Muscle layer of colon (tissue), 2 donors: ENCODE results near the gene KCND2.
"Not testable (repeated sequence)": the region's sequence is repeated elsewhere in the genome, so short reads cannot be mapped to it uniquely, and the experiment has no call there.

Experiments used
- H3K27ac ChIP-seq: one replicate; pipeline ENCODE4 v1.7.0; 2013; ENCODE audit warnings: low read depth, mild to moderate bottlenecking, low read length, moderate library complexity
- H3K27me3 ChIP-seq, 2 donors: one replicate each; pipeline ENCODE4 v1.7.0; 2013; ENCODE audit warnings: low read length in 2 of 2, mild to moderate bottlenecking in 2 of 2; ENCODE audit not compliant: insufficient read depth in 2 of 2, control insufficient read depth in 1 of 2
- H3K36me3 ChIP-seq: one replicate; pipeline ENCODE4 v1.7.0; 2013; ENCODE audit warnings: mild to moderate bottlenecking, low read length; ENCODE audit not compliant: insufficient read depth
- H3K4me1 ChIP-seq: one replicate; pipeline ENCODE4 v1.7.0; 2013; ENCODE audit warnings: mild to moderate bottlenecking, low read length; ENCODE audit not compliant: insufficient read depth
- H3K4me3 ChIP-seq, 2 donors: one replicate each; pipeline ENCODE4 v1.7.0; 2013; ENCODE audit warnings: low read length in 2 of 2, low read depth in 1 of 2, mild to moderate bottlenecking in 1 of 2, moderate library complexity in 1 of 2
- H3K9ac ChIP-seq: one replicate; pipeline ENCODE4 v1.7.0; 2013; ENCODE audit warnings: low read length
- H3K9me3 ChIP-seq: one replicate; pipeline ENCODE4 v1.7.0; 2013; ENCODE audit warnings: mild to moderate bottlenecking, low read length
- donor health status: abdominal sarcoma.
- donor health status: Adenocarcinoma of cecum.

KCND2 gene

DNA sequence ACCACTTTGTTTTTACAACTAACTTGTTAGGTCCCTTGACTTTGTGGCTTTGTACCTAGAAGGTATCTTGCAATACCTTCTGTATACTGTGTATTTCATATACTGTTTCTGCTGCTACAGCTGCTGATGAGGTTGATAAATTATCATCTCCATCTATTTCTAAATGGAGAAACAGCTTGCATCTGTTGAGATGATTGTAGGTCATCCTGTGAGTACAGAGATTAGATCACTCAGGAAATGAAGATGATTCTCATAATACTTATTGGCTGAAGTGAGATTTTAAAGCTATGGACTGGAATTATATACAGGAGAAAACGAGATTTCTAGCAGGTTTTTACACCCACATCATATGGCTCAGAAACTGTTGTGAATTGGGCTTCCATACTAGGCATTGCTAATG lies 280.5 kb downstream of the KCND2 start:
- H3K27ac ChIP-seq: no peak overlapping the region
- no peaks in the 10 kb centered on the region for H3K9me3 ChIP-seq
- no peaks in the 10 kb centered on the region for H3K27me3 ChIP-seq
- no peak overlapping the region for H3K4me3 ChIP-seq
- H3K9ac ChIP-seq: no peak overlapping the region
- H3K36me3 ChIP-seq: no peaks in the 10 kb centered on the region
- H3K4me1 ChIP-seq: no peaks in the 10 kb centered on the region

DNA sequence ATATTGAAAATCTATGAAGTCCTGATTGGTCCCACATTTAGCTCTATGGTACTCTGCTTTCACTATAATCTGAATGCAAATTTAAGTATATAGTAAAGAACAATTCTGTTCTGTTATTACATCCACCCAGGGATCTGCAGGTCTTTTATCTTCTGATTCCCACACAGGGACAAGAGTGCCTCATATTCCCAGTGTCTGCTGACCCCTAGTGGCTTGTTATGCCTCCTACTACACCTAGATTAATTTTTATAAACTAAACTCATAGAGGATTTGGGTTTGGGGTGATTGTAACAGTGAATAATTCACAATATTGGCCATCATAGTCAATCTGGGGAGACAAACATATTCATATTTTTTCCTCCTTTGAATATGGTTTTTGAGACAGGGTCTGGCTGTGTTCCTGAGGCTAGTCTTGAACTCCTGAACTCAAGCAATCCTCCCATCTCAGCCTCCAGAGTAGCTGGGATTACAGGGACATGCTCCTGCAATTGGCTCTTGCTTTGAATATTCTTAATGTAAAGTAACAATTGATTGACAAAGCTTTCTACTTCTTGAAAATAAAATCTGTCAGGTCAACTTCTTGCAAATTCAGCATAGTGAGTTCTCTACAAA lies 282.1 kb downstream of the KCND2 start:
- H3K9me3 ChIP-seq: no peaks in the 10 kb centered on the region
- no peak overlapping the region for H3K4me3 ChIP-seq
- H3K9ac ChIP-seq: no peak overlapping the region
- H3K27ac ChIP-seq: no peak overlapping the region
- no peaks in the 10 kb centered on the region for H3K36me3 ChIP-seq
- H3K27me3 ChIP-seq: no peaks in the 10 kb centered on the region
- H3K4me1 ChIP-seq: no peaks in the 10 kb centered on the region

DNA sequence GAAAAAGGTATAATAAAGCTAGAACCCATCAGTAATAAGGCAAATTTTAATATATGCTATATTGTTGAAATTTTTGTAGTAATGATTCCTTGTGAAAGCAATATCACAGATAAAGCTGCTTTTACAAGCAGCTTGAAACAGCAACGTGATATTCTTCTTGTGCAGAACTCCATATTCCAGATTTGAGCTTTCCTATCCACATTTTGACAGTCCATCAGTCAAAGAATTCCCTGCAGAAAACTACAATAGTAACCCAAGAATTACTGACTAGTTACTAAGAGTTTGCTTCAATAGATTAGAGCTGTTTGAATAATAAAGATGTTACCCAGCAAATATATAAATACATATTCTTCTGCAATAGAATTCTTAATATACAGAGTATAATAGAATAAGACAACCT lies 291.2 kb downstream of the KCND2 start:
- H3K4me3 ChIP-seq: no peak overlapping the region
- no peaks in the 10 kb centered on the region for H3K4me1 ChIP-seq
- no peaks in the 10 kb centered on the region for H3K9me3 ChIP-seq
- no peak overlapping the region for H3K9ac ChIP-seq
- H3K27ac ChIP-seq: no peak overlapping the region
- H3K27me3 ChIP-seq: no peaks in the 10 kb centered on the region
- no peaks in the 10 kb centered on the region for H3K36me3 ChIP-seq

DNA sequence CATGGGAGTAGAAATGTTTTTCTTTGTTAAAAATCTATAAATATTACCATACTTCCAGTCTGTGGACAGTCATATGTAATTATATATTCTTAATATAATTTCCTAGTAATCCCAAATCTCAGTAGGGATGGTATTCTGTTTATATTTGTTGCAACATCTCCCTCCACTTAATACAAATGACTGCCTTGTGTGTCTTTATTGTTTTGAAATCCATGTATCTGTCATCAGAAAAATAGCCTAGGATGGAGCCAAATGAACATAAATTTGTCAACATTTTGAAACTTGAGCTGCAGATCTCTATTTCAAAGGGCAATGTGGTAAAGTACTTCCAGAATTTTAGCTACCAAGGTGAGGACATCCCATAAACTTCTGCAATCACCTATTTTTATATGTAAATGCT lies 294.2 kb downstream of the KCND2 start:
- H3K27me3 ChIP-seq: no peaks in the 10 kb centered on the region
- no peaks in the 10 kb centered on the region for H3K4me1 ChIP-seq
- no peaks in the 10 kb centered on the region for H3K36me3 ChIP-seq
- H3K9me3 ChIP-seq: no peaks in the 10 kb centered on the region
- no peak overlapping the region for H3K4me3 ChIP-seq
- no peak overlapping the region for H3K27ac ChIP-seq
- no peak overlapping the region for H3K9ac ChIP-seq

DNA sequence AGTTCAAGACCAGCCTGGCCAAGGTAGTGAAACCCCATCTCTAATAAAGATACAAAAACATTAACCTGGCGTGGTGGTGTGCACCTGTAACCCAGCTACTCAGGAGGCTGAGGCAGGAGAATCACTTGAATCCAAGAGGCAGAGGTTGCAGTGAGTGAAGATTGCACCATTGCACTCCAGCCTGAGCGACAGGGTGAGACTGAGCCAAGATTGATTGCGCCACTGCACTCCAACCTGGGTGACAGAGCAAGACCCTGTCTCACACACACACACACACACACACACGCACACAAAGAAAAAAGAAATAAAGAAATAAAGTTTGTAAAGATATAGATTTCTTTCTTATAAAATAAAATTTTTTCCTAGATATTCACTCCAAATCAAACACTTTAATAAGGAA lies 305.7 kb downstream of the KCND2 start:
- not testable (repeated sequence) for H3K9ac ChIP-seq, H3K27ac ChIP-seq, H3K4me1 ChIP-seq, H3K4me3 ChIP-seq, H3K27me3 ChIP-seq, H3K9me3 ChIP-seq, H3K36me3 ChIP-seq

DNA sequence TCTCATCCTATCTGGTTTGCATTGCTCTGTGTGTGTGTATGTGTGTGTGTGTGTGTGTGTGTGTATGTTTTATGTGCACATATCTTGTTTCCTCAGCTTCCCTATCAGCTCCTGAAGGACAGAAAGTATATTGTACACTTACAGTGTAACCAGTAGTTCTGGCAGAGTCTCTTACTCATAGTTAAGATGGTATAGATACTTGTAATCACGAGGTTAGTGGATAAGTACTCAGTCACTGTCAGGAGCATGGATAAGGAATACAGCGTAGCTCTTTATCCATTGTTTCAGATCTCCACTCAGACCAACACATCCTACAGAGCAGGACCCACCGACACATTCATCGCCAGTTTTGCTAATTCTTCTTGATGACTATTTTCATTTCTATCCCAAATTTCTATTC lies 309.9 kb downstream of the KCND2 start:
- Histone ChIP-seq H3K9me3 (no peaks in the 10 kb centered on the region), H3K4me3 (no peak overlapping the region), H3K36me3 (no peaks in the 10 kb centered on the region), H3K9ac (no peak overlapping the region), H3K4me1 (no peaks in the 10 kb centered on the region), H3K27ac (no peak overlapping the region), H3K27me3 (no peaks in the 10 kb centered on the region)

DNA sequence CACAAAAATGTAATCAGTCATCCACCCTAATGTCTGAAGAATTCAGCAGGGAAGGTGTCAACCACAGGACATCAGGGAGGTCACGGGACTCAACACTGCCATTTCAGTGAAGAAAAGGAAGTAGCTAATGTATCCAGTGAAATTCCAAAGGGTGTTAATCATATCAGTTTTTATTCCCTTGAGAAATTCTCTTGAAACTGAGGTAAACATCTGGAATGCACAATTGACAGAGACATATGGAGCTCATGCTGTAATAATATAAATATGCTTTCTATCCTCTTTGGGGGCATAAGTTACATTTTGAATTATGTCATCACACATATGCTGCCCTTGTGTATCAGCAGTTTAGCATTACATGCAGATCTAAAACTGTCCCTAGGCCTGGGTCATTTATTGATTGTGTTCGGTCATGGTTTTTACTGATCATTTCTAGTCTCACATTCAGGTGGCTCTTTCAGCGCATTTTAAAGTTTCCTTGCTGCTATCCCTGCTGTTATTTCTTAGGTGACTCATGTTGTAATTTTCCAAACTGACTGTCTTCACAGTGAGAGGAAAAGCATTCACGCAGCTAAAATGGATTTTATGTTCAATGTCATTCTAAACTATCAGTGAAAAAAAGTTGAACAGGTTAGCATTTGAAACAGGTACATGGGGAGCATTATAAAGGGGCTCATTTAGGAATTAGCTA lies 311.1 kb downstream of the KCND2 start:
- H3K4me1 ChIP-seq: no peaks in the 10 kb centered on the region
- H3K9me3 ChIP-seq: no peaks in the 10 kb centered on the region
- H3K27me3 ChIP-seq: no peaks in the 10 kb centered on the region

DNA sequence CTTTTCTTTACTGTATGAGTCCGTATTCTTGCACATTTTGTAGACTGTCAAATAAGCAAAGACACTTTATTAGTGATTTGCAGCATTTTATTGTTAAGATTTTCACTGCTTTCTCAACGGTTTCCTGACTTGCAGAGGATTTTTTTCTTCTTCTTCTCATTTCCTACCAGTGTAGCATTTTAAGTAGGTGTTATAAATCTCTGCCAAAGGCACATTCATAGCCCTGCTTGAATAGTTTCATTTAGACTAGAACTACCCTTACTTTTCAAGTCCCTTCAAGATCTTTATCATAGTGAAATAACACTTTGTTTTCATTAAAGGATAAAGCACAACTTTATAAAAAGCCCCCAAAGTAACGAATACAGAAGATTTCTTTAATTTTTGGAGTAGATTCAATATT lies 313.6 kb downstream of the KCND2 start:
- H3K27me3 ChIP-seq: no peaks in the 10 kb centered on the region
- H3K4me3 ChIP-seq: no peak overlapping the region
- H3K9ac ChIP-seq: no peak overlapping the region
- no peak overlapping the region for H3K27ac ChIP-seq
- no peaks in the 10 kb centered on the region for H3K36me3 ChIP-seq
- no peaks in the 10 kb centered on the region for H3K4me1 ChIP-seq
- H3K9me3 ChIP-seq: no peaks in the 10 kb centered on the region

More for the DNA sequence above, 311.1 kb downstream of the KCND2 start:
- H3K27ac ChIP-seq: no peak overlapping the region
- no peak overlapping the region for H3K4me3 ChIP-seq
- H3K9ac ChIP-seq: no peak overlapping the region
- no peaks in the 10 kb centered on the region for H3K36me3 ChIP-seq

DNA sequence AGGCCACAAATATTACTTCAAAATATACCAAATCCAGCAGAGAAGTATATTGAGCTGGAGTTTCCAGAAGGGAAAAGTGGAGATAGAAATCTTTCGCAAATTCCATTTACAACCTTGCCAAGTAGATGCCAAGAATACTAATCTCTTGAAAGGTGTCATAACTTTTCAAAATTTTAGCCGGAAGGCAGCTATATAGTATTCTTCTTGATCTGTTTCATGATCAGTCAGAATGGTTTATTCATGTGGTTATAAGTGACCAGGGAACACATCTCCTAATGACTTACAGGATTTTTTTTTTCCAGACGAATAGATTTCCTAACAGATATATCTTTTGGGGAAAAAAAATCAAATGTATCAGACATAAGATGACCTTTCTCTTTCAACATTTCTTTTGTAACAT lies 314.3 kb downstream of the KCND2 start:
- Histone ChIP-seq H3K4me1 (no peaks in the 10 kb centered on the region), H3K36me3 (no peaks in the 10 kb centered on the region), H3K9me3 (no peaks in the 10 kb centered on the region), H3K9ac (no peak overlapping the region), H3K27ac (no peak overlapping the region), H3K27me3 (no peaks in the 10 kb centered on the region), H3K4me3 (no peak overlapping the region)

DNA sequence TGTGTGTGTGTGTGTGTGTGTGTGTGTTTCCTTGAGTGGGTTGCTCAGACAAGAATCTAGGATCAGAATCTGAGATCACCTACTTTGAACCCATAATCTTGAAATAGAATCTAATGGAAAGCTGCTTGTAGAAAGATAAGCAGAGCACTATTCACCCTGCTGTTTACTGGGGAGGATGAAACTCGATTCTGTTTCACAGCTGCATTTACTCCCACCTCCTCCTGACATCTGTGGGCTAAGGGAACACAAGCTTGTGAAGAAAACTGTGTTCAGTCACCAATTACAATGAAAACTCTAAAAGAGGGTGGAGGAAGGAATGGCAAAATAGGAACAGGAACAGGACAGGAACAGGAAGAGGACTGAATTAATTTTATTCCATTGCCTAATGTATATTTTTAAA lies 315.4 kb downstream of the KCND2 start:
- H3K27me3 ChIP-seq: no peaks in the 10 kb centered on the region
- no peaks in the 10 kb centered on the region for H3K4me1 ChIP-seq
- no peak overlapping the region for H3K9ac ChIP-seq
- no peaks in the 10 kb centered on the region for H3K36me3 ChIP-seq
- H3K27ac ChIP-seq: no peak overlapping the region
- H3K4me3 ChIP-seq: no peak overlapping the region
- no peaks in the 10 kb centered on the region for H3K9me3 ChIP-seq

DNA sequence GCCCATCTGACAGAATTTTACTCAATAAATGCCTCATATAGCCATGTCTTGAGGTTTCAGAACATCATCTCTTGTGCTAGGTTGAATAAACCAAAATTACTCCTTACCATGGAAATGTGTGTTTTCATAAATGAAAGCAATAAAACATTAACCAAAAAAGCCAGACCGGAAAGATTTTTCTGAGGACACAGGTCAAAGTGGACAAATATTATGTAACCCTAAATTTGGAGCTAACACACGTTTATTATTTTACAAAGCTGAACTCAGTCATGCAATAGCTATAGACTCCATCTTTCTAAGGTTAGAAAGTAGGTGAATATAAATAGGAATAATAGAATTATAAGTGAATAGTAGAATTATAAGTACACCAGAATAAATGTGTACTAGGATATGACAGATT lies 315.9 kb downstream of the KCND2 start:
- Histone ChIP-seq H3K9me3 (no peaks in the 10 kb centered on the region), H3K9ac (no peak overlapping the region), H3K36me3 (no peaks in the 10 kb centered on the region), H3K4me1 (no peaks in the 10 kb centered on the region), H3K27ac (no peak overlapping the region), H3K27me3 (no peaks in the 10 kb centered on the region), H3K4me3 (no peak overlapping the region)

DNA sequence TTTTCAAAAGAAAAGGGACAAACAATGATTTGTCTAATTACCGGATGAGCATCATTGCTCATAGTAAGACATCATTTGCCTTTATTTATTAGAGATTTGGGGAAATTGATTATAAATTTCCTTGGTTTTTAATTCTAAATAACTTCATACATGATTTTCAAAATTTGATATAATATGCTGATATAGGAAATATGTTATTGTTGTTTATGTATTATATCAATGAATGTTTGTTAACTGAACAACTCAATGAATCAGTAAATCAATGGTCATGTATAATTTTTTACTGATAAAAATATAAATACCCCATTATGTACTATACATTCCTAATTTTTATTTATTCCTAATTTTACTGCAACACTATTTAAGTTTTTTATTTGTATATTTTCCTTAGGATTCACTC lies 327.6 kb downstream of the KCND2 start:
- Histone ChIP-seq H3K27me3 (no peaks in the 10 kb centered on the region), H3K36me3 (no peaks in the 10 kb centered on the region), H3K9me3 (no peaks in the 10 kb centered on the region), H3K4me3 (no peak overlapping the region), H3K4me1 (no peaks in the 10 kb centered on the region), H3K9ac (no peak overlapping the region), H3K27ac (no peak overlapping the region)
